Measurements from ENCODE around the gene MINDY3.

Gene MINDY3

DNA sequence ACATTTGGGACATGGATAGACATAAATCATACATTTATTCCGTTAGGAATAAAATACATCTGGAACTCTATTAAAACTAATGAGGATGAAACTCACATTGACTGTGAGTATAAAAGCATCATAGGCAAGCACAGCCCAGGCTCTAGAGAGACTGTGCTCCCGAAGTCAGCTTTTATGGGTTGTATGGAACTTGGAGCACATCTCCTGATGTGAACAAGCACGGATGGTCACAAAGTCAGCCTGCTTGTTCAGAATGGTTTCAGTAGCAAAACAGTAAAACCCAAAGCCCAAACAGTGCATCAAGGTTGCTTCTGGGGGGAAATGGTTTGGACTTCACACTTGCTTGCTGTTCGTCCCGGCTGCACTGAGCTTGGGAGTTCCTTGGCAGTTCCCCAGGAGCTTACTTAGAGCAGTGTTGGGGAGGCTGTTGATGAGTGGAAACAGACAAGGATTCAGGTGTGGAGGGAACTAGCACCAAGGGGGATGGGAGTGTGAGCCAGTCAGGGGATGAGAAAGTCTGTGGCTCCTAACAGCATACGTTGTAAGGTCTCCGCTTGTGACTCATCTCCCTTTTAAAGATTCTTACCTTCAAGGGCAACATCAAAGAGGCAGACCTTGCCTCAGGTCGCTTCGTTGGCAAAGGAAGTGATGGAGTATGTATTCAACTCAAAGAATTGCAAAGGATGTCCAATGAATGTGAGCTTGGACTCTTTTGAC is 120.9 kb downstream of the MINDY3 start:
- no peak for DNase-seq (ENCODE audit: low read depth in 1 of 2, low spot score in 1 of 2)

DNA sequence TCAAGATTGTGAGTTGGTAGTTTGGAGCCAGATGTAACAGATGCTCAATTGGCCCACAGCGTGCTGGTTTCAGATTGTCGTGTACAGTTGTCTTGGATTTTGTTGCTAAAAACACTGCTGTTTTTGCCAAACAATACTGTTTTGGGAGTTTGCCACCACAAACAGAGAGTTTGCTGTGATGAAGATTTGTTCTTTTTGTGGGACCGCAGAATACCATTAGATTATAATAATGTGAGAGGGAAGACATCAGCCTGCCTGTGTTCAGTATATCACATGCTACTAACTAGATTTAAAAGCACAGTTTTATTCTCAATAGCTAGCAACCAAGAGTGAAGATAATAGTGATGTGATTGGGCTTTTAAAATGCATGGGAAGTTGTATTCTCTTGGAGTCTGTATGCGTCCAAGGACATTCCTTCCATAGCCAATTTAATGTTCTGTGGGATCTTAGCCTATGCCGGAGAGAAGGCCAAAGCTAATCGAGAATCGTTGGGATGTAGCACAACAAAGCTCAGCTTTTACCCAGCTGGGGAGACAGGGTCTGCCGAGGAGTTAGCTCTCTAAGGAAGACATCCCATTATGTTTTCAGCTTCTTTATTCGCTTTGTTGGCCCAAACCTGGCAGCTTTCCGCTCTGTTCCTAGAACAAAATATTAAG is 121.9 kb downstream of the MINDY3 start:
- no peak for DNase-seq (ENCODE audit: low read depth in 1 of 2, low spot score in 1 of 2)

DNA sequence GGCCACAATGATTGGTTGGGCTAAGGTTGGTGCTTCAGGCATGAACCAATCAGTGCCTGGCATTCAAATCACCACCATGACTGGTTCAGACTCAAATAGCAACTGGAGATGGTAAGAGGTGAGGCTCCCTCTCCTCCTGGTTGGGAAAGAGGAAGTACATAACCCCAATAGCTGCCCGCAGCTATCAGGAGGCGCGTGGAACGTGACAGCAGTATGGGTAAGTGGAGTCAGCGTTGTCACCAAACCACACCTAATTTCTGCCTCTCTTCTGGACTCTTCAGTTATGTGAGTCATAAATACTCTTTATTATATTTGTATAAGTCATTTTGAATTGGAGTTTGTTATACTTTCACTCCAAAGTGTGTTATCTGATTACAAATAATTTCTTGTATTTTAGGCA is 122.7 kb downstream of the MINDY3 start:
- no peak for DNase-seq (ENCODE audit: low read depth in 1 of 2, low spot score in 1 of 2)

DNA sequence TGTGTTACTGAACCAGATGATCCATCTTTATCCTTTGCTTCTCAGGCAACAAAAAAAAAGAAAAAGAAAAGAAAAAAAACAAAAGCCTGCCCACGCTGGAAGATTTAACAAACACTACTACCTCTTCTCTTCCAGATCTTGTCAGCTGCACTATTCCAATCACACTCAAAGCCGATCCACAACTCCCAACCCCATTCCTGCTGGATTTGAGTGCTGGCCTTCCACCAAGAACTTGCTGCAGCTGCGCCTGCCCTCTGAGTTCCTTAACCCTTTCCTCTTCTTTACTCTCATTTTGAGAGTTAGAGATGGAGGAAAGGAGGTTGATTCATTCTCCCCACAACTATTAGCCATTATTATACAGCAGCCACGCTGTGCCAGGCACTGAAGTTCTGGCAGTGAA is 124.5 kb downstream of the MINDY3 start:
- DNase-seq (ENCODE audit: low read depth in 1 of 2, low spot score in 1 of 2) = no peak

DNA sequence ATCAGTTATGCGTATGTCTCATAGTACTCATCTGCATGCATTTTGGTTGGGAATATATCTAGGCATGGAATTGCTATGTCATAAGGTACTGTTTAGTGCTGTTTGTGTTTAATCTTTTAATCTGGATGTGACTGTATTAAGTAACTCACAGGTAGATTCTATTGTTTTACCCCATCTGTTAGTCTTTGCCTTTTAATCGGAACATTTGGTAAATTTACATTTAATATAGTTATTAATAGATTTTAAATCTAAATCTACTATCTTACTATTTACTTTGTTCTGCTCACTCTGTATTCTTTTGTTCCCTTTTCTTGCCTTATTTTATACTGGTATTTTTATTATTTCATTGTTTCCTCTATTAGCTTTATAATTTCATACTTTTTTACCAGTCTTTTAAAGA is 130.0 kb downstream of the MINDY3 start:
- DNase-seq (ENCODE audit: low read depth in 1 of 2, low spot score in 1 of 2) = no peak

DNA sequence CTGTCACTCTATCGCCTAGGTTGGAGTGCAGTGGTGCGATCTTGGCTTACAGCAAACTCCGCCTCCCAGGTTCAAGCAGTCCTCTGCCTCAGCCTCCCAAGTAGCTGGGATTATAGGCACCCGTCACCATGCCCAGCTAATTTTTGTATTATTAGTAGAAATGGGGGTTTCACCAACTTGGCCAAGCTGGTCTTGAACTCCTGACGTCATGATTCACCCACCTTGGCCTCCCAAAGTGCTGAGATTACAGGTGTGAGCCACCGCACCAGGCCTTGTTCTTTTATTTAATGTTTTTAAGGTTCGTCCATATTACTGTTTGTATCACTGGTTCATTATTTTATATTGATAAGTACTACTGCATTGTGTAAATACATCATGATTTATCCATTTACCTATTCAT is 130.4 kb downstream of the MINDY3 start:
- no peak for DNase-seq (ENCODE audit: low read depth in 1 of 2, low spot score in 1 of 2)

All from activated CD4-positive, alpha-beta T cell treated with anti-CD3 and anti-CD28 coated beads, Interleukin-2, amount 50 U/mL, for 24 hours (primary cell).